Ascending aorta (tissue), 2 donors: ENCODE measurements around the gene CYP26B1. TPM values are rescaled to one million over a fixed set of nuclear protein-coding genes. Genes with fewer than 3 reads are reported as not detected.
A peak's percentile ranks its signal among the peaks of the same experiment; 100 is the strongest.

Experiments used
- DNase-seq, 2 donors: peaks; one replicate each; pipeline ENCODE4 v3.0.0-alpha.2; 2019; ENCODE audit warnings: low spot score in 2 of 2
- H3K27ac ChIP-seq, 2 donors: fragments of 200-600 bp; sonication (generic); one replicate each; pipeline ENCODE4 v1.5.1; 2016 to 2017; ENCODE audit warnings: mild to moderate bottlenecking in 1 of 2
- H3K27me3 ChIP-seq: fragments of 200-600 bp; sonication (generic); one replicate; pipeline ENCODE4 v1.5.1; 2017
- H3K36me3 ChIP-seq, 2 donors: fragments of 200-600 bp; sonication (generic); one replicate each; pipeline ENCODE4 v1.5.1; 2016
- H3K4me1 ChIP-seq, 2 donors: fragments of 200-600 bp; sonication (generic); one replicate each; pipeline ENCODE4 v1.5.1; 2016 to 2017; ENCODE audit warnings: mild to moderate bottlenecking in 1 of 2
- H3K4me3 ChIP-seq, 2 donors: fragments of 200-600 bp; sonication (generic); one replicate each; pipeline ENCODE4 v1.5.1; 2016 to 2017; ENCODE audit warnings: mild to moderate bottlenecking in 1 of 2
- H3K9me3 ChIP-seq, 2 donors: fragments of 200-600 bp; sonication (generic); one replicate each; pipeline ENCODE4 v1.5.1; 2016
- intact Hi-C: fragments of 100-400 bp; cut with DNase I; formaldehyde crosslinking; loops from one replicate; pipeline ENCODE4 v1.15.1; 2023
- total RNA-seq: library from RNA; depleted of rRNA; stranded (reverse); fragments of >200 nt; gene quantifications from one replicate; pipeline ENCODE4 v1.1.0, GENCODE V29; 2016
- TF ChIP-seq, protein P1 (sequence below), 3 experiments: fragments of 200-600 bp in 2 of 3; fragments of 450-650 bp in 1 of 3; sonication (generic) in 2 of 3; IDR thresholded peaks; one replicate each; pipeline ENCODE4 v1.5.1; 2016 to 2019; ENCODE audit warnings: antibody characterized with exemption in 3 of 3, mild to moderate bottlenecking in 1 of 3, moderate library complexity in 1 of 3

Gene CYP26B1
- total RNA-seq, 1 donor from 2014 or later = 18.6 TPM

DNA sequence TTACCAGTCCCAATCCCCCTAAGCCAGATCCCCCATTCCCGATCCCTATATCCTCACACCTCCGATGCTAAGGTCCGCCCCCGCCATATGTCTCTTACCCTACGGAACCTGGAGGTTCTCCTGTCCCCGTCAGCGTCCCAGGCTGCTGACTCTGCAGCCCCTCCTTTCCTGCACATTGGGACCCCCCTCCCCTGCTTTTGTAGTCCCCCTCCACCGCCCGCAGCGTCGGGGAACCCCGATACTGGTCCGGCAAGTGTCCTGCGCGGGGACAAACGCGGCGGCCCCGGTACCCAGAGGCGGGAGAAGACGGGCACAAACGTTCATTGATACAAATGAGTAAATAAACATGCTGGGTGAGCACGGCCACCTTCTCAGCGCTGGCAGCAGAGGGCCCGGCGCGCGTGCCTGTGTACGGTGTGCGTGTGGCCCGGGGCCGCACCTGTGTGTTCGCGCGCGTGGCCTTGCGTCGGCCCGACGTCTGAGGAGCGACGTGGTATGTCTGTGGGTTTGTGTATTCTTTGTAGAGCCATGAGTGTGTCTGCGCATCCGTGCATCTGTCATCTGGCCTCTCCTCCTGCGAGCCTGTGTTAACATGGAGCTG is 2.0 kb upstream of the CYP26B1 start:
- DNase-seq = peak in 1 of 2 donors; percentile 63
- intact Hi-C loops = loop anchor here (1.0 to 10.0 kb wide), 11 partner anchors 152 to 1847 kb away; partner anchors contain the start of genes FAM136A and ZNF638
- TF ChIP-seq, protein P1, sequence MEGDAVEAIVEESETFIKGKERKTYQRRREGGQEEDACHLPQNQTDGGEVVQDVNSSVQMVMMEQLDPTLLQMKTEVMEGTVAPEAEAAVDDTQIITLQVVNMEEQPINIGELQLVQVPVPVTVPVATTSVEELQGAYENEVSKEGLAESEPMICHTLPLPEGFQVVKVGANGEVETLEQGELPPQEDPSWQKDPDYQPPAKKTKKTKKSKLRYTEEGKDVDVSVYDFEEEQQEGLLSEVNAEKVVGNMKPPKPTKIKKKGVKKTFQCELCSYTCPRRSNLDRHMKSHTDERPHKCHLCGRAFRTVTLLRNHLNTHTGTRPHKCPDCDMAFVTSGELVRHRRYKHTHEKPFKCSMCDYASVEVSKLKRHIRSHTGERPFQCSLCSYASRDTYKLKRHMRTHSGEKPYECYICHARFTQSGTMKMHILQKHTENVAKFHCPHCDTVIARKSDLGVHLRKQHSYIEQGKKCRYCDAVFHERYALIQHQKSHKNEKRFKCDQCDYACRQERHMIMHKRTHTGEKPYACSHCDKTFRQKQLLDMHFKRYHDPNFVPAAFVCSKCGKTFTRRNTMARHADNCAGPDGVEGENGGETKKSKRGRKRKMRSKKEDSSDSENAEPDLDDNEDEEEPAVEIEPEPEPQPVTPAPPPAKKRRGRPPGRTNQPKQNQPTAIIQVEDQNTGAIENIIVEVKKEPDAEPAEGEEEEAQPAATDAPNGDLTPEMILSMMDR (IDR thresholded peaks at IDR 0.05) = no peak
- Histone ChIP-seq H3K27ac (no peak overlapping the region), H3K36me3 (no peaks in the 10 kb centered on the region), H3K9me3 (no peaks in the 10 kb centered on the region), H3K27me3 (no peaks in the 10 kb centered on the region), H3K4me3 (peak overlapping the region; percentile 52 to 72), H3K4me1 (peaks cover 11 to 31% of the 10 kb centered on the region in 2 donors)

DNA sequence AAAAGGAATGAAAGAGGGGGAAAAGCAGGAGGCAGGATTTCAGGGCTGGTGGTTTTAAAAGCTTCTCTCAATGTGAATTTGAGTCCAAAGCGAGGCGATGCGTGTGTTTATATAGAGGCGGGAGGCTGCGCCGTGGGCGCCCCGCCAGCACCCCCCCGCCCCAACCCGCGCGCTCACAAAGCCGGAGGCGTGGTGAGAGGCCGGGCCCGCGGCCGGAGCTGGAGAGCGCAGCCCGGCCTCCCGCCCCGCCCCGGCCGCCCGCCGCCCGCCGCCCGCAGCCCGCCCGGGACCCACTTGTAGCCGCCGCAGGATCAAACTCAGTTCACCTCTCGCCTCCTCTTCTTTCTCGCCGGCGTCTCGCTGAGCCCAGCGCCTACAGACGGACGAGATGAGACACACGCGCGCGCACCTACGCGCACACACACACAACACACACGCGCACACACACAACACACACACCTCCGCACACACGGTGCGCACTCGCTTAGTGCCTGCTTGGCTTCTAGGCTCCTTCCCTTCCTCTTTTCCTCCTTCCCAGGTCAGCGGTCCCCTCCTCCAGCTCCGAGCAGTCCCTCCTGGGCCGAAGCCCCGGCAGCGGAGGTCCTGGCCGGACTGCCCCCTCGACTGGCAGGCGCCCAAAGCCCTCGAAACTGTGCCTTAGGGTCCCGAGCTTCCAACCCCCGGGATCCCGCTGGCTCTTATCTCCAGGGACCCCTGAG is 1.3 kb upstream of the CYP26B1 start:
- H3K4me1 ChIP-seq = peaks cover 11 to 33% of the 10 kb centered on the region in 2 donors
- peak in 1 of 2 donors; percentile 72 for DNase-seq
- H3K27me3 ChIP-seq = no peaks in the 10 kb centered on the region

DNA sequence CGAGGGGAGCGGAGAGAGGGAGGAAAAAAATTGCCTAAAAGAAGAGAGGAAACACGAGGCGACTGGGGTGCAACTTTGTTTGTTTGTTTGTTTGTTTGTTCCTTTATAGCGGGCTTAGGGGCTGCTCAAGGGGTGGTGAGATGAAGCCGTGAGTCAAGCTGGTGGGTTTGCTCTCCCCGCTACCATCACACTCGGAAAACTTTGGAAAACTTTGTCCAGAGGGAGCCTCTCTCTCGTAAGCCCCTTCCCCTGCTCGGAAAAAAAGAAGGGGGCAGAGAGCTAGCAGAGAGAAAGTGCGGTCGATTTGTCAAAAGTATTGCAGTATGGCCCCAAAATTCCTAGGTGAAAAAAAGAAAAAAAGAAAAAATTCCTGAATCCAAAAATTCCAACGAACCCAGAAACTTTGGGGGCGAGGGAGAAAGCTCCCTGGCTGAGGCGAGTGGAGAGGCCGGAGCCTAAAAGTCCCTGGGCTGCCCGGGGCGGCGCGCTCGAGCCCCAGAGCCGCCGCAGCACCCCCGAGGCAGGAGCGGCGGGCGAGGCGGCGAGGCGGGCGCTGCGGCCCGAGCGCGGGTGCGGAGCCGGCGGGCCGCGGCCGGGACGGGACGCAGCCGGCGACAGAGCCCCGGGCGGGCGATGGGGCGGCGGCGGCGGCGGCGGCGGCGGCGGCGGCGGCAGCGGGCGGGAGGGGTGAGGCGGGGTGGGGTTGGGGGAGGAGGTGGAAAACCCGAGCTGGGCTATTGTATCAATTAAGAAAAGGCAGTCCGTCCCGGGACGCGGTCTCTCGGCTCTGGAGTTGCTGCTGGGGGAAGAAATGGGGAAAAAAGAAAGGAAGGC is 558 bp upstream of the CYP26B1 start:
- Histone ChIP-seq H3K4me3 (peak overlapping the region; percentile 52 to 72), H3K27ac (peak overlapping the region in 1 of 2 donors; percentile 31), H3K36me3 (no peaks in the 10 kb centered on the region), H3K27me3 (no peaks in the 10 kb centered on the region), H3K9me3 (no peaks in the 10 kb centered on the region), H3K4me1 (peaks cover 11 to 36% of the 10 kb centered on the region in 2 donors)
- TF ChIP-seq, protein P1 (IDR thresholded peaks at IDR 0.05) = no peak
- intact Hi-C loops = loop anchor here (5.0 to 10.0 kb wide), 6 partner anchors 266 to 1846 kb away; partner anchors contain the start of genes FAM136A and ZNF638
- DNase-seq = no peak

More for the DNA sequence above, 1.3 kb upstream of the CYP26B1 start:
- Histone ChIP-seq H3K9me3 (no peaks in the 10 kb centered on the region), H3K4me3 (peak overlapping the region; percentile 52 to 72), H3K27ac (no peak overlapping the region), H3K36me3 (no peaks in the 10 kb centered on the region)
- intact Hi-C loops = loop anchor here (5.0 to 10.0 kb wide), 6 partner anchors 267 to 1847 kb away; partner anchors contain the start of genes FAM136A and ZNF638
- TF ChIP-seq, protein P1 (IDR thresholded peaks at IDR 0.05) = no peak

GRCh38 chr2:72146347-72147302 is 1.0 kb downstream of the CYP26B1 start:
- H3K36me3 ChIP-seq = no peaks in the 10 kb centered on the region
- TF ChIP-seq, protein P1 (IDR thresholded peaks at IDR 0.05) = no peak
- peaks cover 15 to 45% of the 10 kb centered on the region in 2 donors for H3K4me1 ChIP-seq
- intact Hi-C loops = loop anchor here (5.0 to 10.0 kb wide), 6 partner anchors 264 to 1844 kb away; partner anchors contain the start of genes FAM136A and ZNF638
- H3K9me3 ChIP-seq = no peaks in the 10 kb centered on the region
- no peaks in the 10 kb centered on the region for H3K27me3 ChIP-seq
- H3K27ac ChIP-seq = peak overlapping the region; percentile 85 to 87
- DNase-seq = peak in 1 of 2 donors; percentile 62
- H3K4me3 ChIP-seq = peak overlapping the region; percentile 52 to 72
